ENCODE results near the gene KLK2.

DNA sequence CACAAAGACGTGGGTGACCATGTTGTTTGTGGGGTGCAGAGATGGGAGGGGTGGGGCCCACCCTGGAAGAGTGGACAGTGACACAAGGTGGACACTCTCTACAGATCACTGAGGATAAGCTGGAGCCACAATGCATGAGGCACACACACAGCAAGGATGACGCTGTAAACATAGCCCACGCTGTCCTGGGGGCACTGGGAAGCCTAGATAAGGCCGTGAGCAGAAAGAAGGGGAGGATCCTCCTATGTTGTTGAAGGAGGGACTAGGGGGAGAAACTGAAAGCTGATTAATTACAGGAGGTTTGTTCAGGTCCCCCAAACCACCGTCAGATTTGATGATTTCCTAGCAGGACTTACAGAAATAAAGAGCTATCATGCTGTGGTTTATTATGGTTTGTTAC lies 5.6 kb downstream of the KLK2 start:
- TF ChIP-seq, protein P1, sequence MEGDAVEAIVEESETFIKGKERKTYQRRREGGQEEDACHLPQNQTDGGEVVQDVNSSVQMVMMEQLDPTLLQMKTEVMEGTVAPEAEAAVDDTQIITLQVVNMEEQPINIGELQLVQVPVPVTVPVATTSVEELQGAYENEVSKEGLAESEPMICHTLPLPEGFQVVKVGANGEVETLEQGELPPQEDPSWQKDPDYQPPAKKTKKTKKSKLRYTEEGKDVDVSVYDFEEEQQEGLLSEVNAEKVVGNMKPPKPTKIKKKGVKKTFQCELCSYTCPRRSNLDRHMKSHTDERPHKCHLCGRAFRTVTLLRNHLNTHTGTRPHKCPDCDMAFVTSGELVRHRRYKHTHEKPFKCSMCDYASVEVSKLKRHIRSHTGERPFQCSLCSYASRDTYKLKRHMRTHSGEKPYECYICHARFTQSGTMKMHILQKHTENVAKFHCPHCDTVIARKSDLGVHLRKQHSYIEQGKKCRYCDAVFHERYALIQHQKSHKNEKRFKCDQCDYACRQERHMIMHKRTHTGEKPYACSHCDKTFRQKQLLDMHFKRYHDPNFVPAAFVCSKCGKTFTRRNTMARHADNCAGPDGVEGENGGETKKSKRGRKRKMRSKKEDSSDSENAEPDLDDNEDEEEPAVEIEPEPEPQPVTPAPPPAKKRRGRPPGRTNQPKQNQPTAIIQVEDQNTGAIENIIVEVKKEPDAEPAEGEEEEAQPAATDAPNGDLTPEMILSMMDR (IDR thresholded peaks at IDR 0.05), result no peak
- TF ChIP-seq EP300 (IDR thresholded peaks at IDR 0.05), result no peak

Data from tibial nerve (tissue), 4 donors.